ENCODE data around the gene SLC13A3.

The SLC13A3 gene

DNA sequence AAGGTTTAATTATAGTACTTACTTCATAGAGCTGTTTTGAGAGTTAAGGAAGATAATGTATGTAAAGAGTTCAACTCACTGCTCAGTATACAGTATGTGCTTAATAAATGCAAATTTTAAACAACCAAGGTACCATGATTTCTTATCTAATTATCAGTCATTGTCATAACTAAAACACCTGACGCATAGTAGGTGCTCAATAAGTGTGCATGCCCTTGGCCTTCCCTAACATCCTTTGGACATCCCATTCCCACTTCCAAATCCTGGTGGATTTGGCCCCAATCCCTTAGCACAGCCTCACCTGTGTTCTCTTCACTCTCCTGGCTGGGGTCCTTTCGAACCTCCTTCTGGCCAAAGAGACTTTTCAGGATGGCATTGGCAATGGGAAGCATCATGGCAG lies 41.1 kb downstream of the SLC13A3 start:
- no CpG with 5 or more reads among the region's 2 CpGs for WGBS, 2 donors (ENCODE audit: extremely low coverage in 2 of 2, insufficient read length in 2 of 2, insufficient replicate concordance in 1 of 2)
- Histone ChIP-seq H3K4me3 (ENCODE audit: low read length in 2 of 2) (no peak overlapping the region), H3K18ac (ENCODE audit: low read length) (no peak overlapping the region), H3K27ac (replicated peaks; ENCODE audit: low read length) (no peak overlapping the region), H2BK12ac (ENCODE audit: low read length) (no peak overlapping the region), H2AK5ac (ENCODE audit: low read depth, low read length) (no peak overlapping the region), H2BK15ac (ENCODE audit: low read length) (no peak overlapping the region), H2BK5ac (ENCODE audit: low read length) (no peak overlapping the region), H3K4me1 (ENCODE audit: control insufficient read depth in 2 of 2, insufficient read depth in 1 of 2, low read depth in 1 of 2, low read length in 2 of 2) (peaks cover 0 to under 1% of the 10 kb centered on the region in 2 donors), H3K36me3 (replicated peaks in 1 of 2; ENCODE audit: control insufficient read depth in 2 of 2, insufficient read depth in 2 of 2, low read length in 2 of 2) (no peaks in the 10 kb centered on the region), H4K91ac (ENCODE audit: low read depth, low read length, poor library complexity) (no peak overlapping the region), H3K9ac (ENCODE audit: low read depth, low read length, poor library complexity) (no peak overlapping the region), H2BK120ac (ENCODE audit: low read depth, low read length) (no peak overlapping the region), H3K79me1 (ENCODE audit: low read depth, low read length) (no peaks in the 10 kb centered on the region), H2AFZ (ENCODE audit: low read length) (no peak overlapping the region), H3K9me3 (replicated peaks in 1 of 2; ENCODE audit: control insufficient read depth in 2 of 2, insufficient read depth in 1 of 2, low read depth in 1 of 2, low read length in 2 of 2) (no peaks in the 10 kb centered on the region), H3K4ac (ENCODE audit: low read length) (no peak overlapping the region), H3K23ac (ENCODE audit: low read depth, low read length, poor library complexity) (no peak overlapping the region), H3K27me3 (ENCODE audit: control insufficient read depth in 3 of 3, insufficient read depth in 3 of 3, low read depth in 1 of 3, low read length in 3 of 3) (peaks cover 0 to 2% (median 0%) of the 10 kb centered on the region in 3 experiments), H3K14ac (ENCODE audit: low read length) (no peak overlapping the region), H4K8ac (ENCODE audit: low read depth, low read length) (no peak overlapping the region), H3K4me2 (ENCODE audit: insufficient read depth, low read length, poor library complexity, severe bottlenecking) (no peak overlapping the region)
- DNase-seq (ENCODE audit: low spot score) = no peak

DNA sequence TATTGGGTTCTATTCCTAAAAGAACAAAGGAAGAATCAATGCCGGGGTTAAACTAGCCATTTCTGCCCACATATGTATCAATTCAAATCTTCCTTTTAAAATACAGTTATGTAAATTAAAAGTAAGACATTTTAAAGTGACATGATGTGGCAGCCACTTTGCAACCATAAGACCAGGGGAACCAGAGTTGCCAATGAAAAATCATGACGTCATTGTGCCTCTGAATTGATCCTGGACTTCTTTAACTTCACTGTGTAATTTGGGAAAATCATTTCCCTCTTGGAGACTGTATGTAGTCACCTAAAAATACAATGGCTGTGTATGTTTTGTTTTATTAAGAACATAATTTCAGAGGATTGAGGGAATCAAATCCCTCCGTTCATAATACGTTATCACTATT lies 42.2 kb downstream of the SLC13A3 start:
- H3K79me1 ChIP-seq (ENCODE audit: low read depth, low read length) = no peaks in the 10 kb centered on the region
- no peak overlapping the region for H3K4ac ChIP-seq (ENCODE audit: low read length)
- no peaks in the 10 kb centered on the region for H3K9me3 ChIP-seq (replicated peaks in 1 of 2; ENCODE audit: control insufficient read depth in 2 of 2, insufficient read depth in 1 of 2, low read depth in 1 of 2, low read length in 2 of 2)
- WGBS, 2 donors (ENCODE audit: extremely low coverage in 2 of 2, insufficient read length in 2 of 2, insufficient replicate concordance in 1 of 2) = no CpG with 5 or more reads among the region's 4 CpGs
- H2AFZ ChIP-seq (ENCODE audit: low read length) = no peak overlapping the region
- H2BK5ac ChIP-seq (ENCODE audit: low read length) = no peak overlapping the region
- no peak for DNase-seq (ENCODE audit: low spot score)
- H2BK120ac ChIP-seq (ENCODE audit: low read depth, low read length) = no peak overlapping the region
- H3K4me1 ChIP-seq (ENCODE audit: control insufficient read depth in 2 of 2, insufficient read depth in 1 of 2, low read depth in 1 of 2, low read length in 2 of 2) = no peaks in the 10 kb centered on the region
- H4K8ac ChIP-seq (ENCODE audit: low read depth, low read length) = no peak overlapping the region
- H3K4me2 ChIP-seq (ENCODE audit: insufficient read depth, low read length, poor library complexity, severe bottlenecking) = no peak overlapping the region
- H3K36me3 ChIP-seq (replicated peaks in 1 of 2; ENCODE audit: control insufficient read depth in 2 of 2, insufficient read depth in 2 of 2, low read length in 2 of 2) = no peaks in the 10 kb centered on the region
- H2AK5ac ChIP-seq (ENCODE audit: low read depth, low read length) = no peak overlapping the region
- H3K27me3 ChIP-seq (ENCODE audit: control insufficient read depth in 3 of 3, insufficient read depth in 3 of 3, low read depth in 1 of 3, low read length in 3 of 3) = peaks cover 0 to 2% (median 0%) of the 10 kb centered on the region in 3 experiments
- H3K18ac ChIP-seq (ENCODE audit: low read length) = no peak overlapping the region
- no peak overlapping the region for H4K91ac ChIP-seq (ENCODE audit: low read depth, low read length, poor library complexity)
- H3K9ac ChIP-seq (ENCODE audit: low read depth, low read length, poor library complexity) = no peak overlapping the region
- no peak overlapping the region for H3K23ac ChIP-seq (ENCODE audit: low read depth, low read length, poor library complexity)
- H3K27ac ChIP-seq (replicated peaks; ENCODE audit: low read length) = no peak overlapping the region
- no peak overlapping the region for H2BK15ac ChIP-seq (ENCODE audit: low read length)
- H3K14ac ChIP-seq (ENCODE audit: low read length) = no peak overlapping the region
- H2BK12ac ChIP-seq (ENCODE audit: low read length) = no peak overlapping the region
- H3K4me3 ChIP-seq (ENCODE audit: low read length in 2 of 2) = no peak overlapping the region

DNA sequence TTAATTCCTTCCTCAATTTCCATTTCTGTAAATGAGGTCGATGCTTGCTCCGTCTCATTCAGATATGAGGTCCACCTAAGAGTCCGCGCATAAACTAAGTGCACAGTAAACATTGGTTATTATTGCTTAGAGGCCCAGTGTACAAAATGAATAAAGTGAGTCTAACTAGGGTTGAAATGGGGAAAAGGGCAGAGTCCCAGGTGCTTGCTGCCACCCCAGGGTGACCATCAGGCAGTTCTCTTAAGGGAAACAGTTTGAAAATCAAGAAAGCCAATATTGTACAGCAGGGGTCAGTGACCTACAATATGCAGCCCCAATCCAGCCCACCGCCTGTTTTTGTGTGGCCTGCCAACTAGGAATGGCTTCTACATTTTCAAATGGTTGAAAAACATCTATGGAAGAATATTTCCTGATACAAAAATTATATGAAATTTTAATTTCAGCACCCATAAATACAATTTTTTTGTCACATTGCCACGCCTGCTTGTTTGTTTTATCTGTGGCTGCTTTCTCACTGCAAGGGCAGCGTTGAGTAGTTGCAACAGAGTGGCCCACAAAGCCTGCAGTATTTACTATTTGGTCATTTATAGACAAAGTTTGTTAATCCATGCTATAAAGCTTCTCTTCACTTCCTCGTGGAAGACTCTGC lies 43.3 kb downstream of the SLC13A3 start:
- Histone ChIP-seq H3K79me1 (ENCODE audit: low read depth, low read length) (no peaks in the 10 kb centered on the region), H3K27ac (replicated peaks; ENCODE audit: low read length) (no peak overlapping the region), H3K14ac (ENCODE audit: low read length) (no peak overlapping the region), H4K8ac (ENCODE audit: low read depth, low read length) (no peak overlapping the region), H2AK5ac (ENCODE audit: low read depth, low read length) (no peak overlapping the region), H2BK12ac (ENCODE audit: low read length) (no peak overlapping the region), H3K4ac (ENCODE audit: low read length) (no peak overlapping the region), H2BK5ac (ENCODE audit: low read length) (no peak overlapping the region), H2AFZ (ENCODE audit: low read length) (no peak overlapping the region), H2BK120ac (ENCODE audit: low read depth, low read length) (no peak overlapping the region), H3K4me2 (ENCODE audit: insufficient read depth, low read length, poor library complexity, severe bottlenecking) (no peak overlapping the region), H3K36me3 (replicated peaks in 1 of 2; ENCODE audit: control insufficient read depth in 2 of 2, insufficient read depth in 2 of 2, low read length in 2 of 2) (no peaks in the 10 kb centered on the region), H4K91ac (ENCODE audit: low read depth, low read length, poor library complexity) (no peak overlapping the region), H3K4me3 (ENCODE audit: low read length in 2 of 2) (no peak overlapping the region), H3K9me3 (replicated peaks in 1 of 2; ENCODE audit: control insufficient read depth in 2 of 2, insufficient read depth in 1 of 2, low read depth in 1 of 2, low read length in 2 of 2) (no peaks in the 10 kb centered on the region), H3K27me3 (ENCODE audit: control insufficient read depth in 3 of 3, insufficient read depth in 3 of 3, low read depth in 1 of 3, low read length in 3 of 3) (peaks cover 0 to 2% (median 0%) of the 10 kb centered on the region in 3 experiments), H3K18ac (ENCODE audit: low read length) (no peak overlapping the region), H3K4me1 (ENCODE audit: control insufficient read depth in 2 of 2, insufficient read depth in 1 of 2, low read depth in 1 of 2, low read length in 2 of 2) (no peaks in the 10 kb centered on the region), H3K9ac (ENCODE audit: low read depth, low read length, poor library complexity) (no peak overlapping the region), H2BK15ac (ENCODE audit: low read length) (no peak overlapping the region), H3K23ac (ENCODE audit: low read depth, low read length, poor library complexity) (no peak overlapping the region)
- no peak for DNase-seq (ENCODE audit: low spot score)
- WGBS, 2 donors (ENCODE audit: extremely low coverage in 2 of 2, insufficient read length in 2 of 2, insufficient replicate concordance in 1 of 2) = no CpG with 5 or more reads among the region's 8 CpGs

DNA sequence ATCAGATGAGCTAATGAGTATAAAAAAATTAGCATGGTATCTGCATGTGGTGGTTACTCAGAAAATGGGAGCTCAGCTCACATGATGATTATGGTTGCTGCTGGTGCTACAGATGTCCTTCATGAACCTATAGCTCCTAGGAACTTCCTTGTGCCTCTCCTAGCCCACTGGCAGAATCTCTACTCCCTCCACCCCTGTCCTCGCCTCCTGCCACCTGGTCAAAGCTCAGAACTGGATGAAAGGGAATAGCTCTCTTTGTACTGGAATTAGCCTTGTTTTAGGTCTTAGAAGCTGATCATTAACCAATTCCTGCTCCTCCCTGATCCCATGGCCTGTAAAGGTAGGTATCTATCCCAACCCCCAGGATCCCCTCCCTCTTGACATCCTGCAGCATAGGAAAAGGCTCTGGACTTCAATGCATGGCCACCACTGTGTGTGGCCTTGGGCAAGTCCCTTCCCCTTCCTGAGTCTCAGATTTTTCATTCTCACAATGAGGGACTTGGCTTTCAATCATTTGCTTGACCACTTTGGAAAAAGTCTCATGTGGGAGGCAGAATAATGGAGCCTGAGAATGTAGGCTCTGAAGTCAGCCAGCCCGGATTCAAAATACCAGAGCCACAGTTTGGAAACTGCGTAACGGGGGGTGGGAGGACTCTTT lies 43.9 kb downstream of the SLC13A3 start:
- Histone ChIP-seq H3K9ac (ENCODE audit: low read depth, low read length, poor library complexity) (no peak overlapping the region), H2BK120ac (ENCODE audit: low read depth, low read length) (no peak overlapping the region), H2BK5ac (ENCODE audit: low read length) (no peak overlapping the region), H2BK15ac (ENCODE audit: low read length) (no peak overlapping the region), H3K9me3 (replicated peaks in 1 of 2; ENCODE audit: control insufficient read depth in 2 of 2, insufficient read depth in 1 of 2, low read depth in 1 of 2, low read length in 2 of 2) (no peaks in the 10 kb centered on the region), H3K4me2 (ENCODE audit: insufficient read depth, low read length, poor library complexity, severe bottlenecking) (no peak overlapping the region), H3K14ac (ENCODE audit: low read length) (no peak overlapping the region), H3K4me1 (ENCODE audit: control insufficient read depth in 2 of 2, insufficient read depth in 1 of 2, low read depth in 1 of 2, low read length in 2 of 2) (no peaks in the 10 kb centered on the region), H3K79me1 (ENCODE audit: low read depth, low read length) (no peaks in the 10 kb centered on the region), H3K4ac (ENCODE audit: low read length) (no peak overlapping the region), H3K4me3 (ENCODE audit: low read length in 2 of 2) (no peak overlapping the region), H2BK12ac (ENCODE audit: low read length) (no peak overlapping the region), H2AK5ac (ENCODE audit: low read depth, low read length) (no peak overlapping the region), H3K18ac (ENCODE audit: low read length) (no peak overlapping the region), H4K91ac (ENCODE audit: low read depth, low read length, poor library complexity) (no peak overlapping the region), H2AFZ (ENCODE audit: low read length) (no peak overlapping the region), H3K23ac (ENCODE audit: low read depth, low read length, poor library complexity) (no peak overlapping the region), H3K27ac (replicated peaks; ENCODE audit: low read length) (no peak overlapping the region), H3K36me3 (replicated peaks in 1 of 2; ENCODE audit: control insufficient read depth in 2 of 2, insufficient read depth in 2 of 2, low read length in 2 of 2) (no peaks in the 10 kb centered on the region), H4K8ac (ENCODE audit: low read depth, low read length) (no peak overlapping the region), H3K27me3 (ENCODE audit: control insufficient read depth in 3 of 3, insufficient read depth in 3 of 3, low read depth in 1 of 3, low read length in 3 of 3) (peaks cover 0 to 2% (median 0%) of the 10 kb centered on the region in 3 experiments)
- no CpG with 5 or more reads among the region's 4 CpGs for WGBS, 2 donors (ENCODE audit: extremely low coverage in 2 of 2, insufficient read length in 2 of 2, insufficient replicate concordance in 1 of 2)
- DNase-seq (ENCODE audit: low spot score) = no peak

Measured in neuronal stem cell (in vitro differentiated cells).